ENCODE results near the gene CDON.

The CDON gene

GRCh38 chr11:125942771-125943428, 119.8 kb downstream of the CDON start:
- DNase-seq, result no peak

- no peak for DNase-seq
These were observed 120.8 kb downstream of the CDON start for GRCh38 chr11:125941619-125942611.

GRCh38 chr11:125941267-125941618, 121.4 kb downstream of the CDON start:
- DNase-seq, result no peak

GRCh38 chr11:125940145-125940544, 122.5 kb downstream of the CDON start:
- DNase-seq, result no peak

- no peak for DNase-seq
These were observed 123.6 kb downstream of the CDON start for GRCh38 chr11:125939081-125939521.

GRCh38 chr11:125938418-125938817, 124.2 kb downstream of the CDON start:
- DNase-seq, result no peak

- DNase-seq, result no peak
These were observed 127.0 kb downstream of the CDON start for GRCh38 chr11:125935618-125936199.

GRCh38 chr11:125935056-125935455, 127.6 kb downstream of the CDON start:
- no peak for DNase-seq

GRCh38 chr11:125934473-125934872, 128.2 kb downstream of the CDON start:
- DNase-seq, result no peak

GRCh38 chr11:125933030-125933813, 129.4 kb downstream of the CDON start:
- no peak for DNase-seq

GRCh38 chr11:125932301-125932700, 130.4 kb downstream of the CDON start:
- DNase-seq, result no peak

GRCh38 chr11:125931668-125932067, 131.0 kb downstream of the CDON start:
- no peak for DNase-seq

- DNase-seq, result no peak
These were observed 131.6 kb downstream of the CDON start for GRCh38 chr11:125931116-125931515.

GRCh38 chr11:125930076-125930450, 132.6 kb downstream of the CDON start:
- no peak for DNase-seq

- no peak for DNase-seq
These were observed 133.1 kb downstream of the CDON start for GRCh38 chr11:125929445-125930075.

GRCh38 chr11:125926682-125927081, 136.0 kb downstream of the CDON start:
- no peak for DNase-seq

- DNase-seq, result no peak
These were observed 136.9 kb downstream of the CDON start for GRCh38 chr11:125925804-125926203.

- DNase-seq, result no peak
These were observed 137.4 kb downstream of the CDON start for GRCh38 chr11:125925247-125925740.

- DNase-seq, result no peak
These were observed 138.2 kb downstream of the CDON start for GRCh38 chr11:125924384-125925007.

- DNase-seq, result no peak
These were observed 139.0 kb downstream of the CDON start for GRCh38 chr11:125923633-125924032.

GRCh38 chr11:125923012-125923579, 139.6 kb downstream of the CDON start:
- DNase-seq, result peak; percentile 17 to 53

Data from hippocampal formation (tissue), 2 donors.